ENCODE measurements around the gene LSM14B. TPM values are rescaled to one million over a fixed set of nuclear protein-coding genes. Genes with fewer than 3 reads are reported as not detected.
"Not testable (repeated sequence)": the region's sequence is repeated elsewhere in the genome, so short reads cannot be mapped to it uniquely, and the experiment has no call there.

Gene LSM14B
- total RNA-seq, 1 donor from 2014 or later, result 81.1 TPM

DNA sequence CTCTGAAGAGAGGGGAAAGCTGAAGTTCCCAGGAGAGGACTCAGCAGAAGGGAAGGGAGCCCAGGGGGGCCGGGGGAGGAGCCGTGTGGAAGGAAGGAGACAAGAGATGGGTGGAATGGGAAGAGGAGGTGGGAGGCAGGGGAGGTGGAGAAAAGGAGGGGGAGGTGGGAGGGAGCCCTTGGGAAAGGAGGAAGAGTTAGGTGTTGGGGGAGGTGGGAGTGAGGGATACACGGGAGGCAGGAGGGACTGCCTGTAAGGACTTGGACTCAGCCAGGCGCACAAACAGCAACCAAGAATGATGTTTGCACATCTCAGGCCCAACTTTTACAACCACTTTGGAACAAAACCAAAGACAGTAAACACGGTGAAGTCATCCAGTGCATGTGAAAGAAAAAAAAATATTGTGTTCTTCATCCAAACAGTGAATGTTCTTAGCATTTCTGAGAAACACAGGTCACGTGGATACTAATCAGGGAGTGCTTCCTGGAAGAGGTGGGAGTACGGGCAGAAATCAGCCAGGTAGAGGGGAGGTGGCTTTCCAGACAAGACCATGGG, 17.4 kb upstream of the LSM14B start:
- TF ChIP-seq, protein P1, sequence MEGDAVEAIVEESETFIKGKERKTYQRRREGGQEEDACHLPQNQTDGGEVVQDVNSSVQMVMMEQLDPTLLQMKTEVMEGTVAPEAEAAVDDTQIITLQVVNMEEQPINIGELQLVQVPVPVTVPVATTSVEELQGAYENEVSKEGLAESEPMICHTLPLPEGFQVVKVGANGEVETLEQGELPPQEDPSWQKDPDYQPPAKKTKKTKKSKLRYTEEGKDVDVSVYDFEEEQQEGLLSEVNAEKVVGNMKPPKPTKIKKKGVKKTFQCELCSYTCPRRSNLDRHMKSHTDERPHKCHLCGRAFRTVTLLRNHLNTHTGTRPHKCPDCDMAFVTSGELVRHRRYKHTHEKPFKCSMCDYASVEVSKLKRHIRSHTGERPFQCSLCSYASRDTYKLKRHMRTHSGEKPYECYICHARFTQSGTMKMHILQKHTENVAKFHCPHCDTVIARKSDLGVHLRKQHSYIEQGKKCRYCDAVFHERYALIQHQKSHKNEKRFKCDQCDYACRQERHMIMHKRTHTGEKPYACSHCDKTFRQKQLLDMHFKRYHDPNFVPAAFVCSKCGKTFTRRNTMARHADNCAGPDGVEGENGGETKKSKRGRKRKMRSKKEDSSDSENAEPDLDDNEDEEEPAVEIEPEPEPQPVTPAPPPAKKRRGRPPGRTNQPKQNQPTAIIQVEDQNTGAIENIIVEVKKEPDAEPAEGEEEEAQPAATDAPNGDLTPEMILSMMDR (IDR thresholded peaks at IDR 0.05; ENCODE audit: unreplicated experiment), result no peak
- H3K36me3 Mint-ChIP-seq (ENCODE audit: insufficient read depth), result peaks cover 3% of the 10 kb centered on the region

DNA sequence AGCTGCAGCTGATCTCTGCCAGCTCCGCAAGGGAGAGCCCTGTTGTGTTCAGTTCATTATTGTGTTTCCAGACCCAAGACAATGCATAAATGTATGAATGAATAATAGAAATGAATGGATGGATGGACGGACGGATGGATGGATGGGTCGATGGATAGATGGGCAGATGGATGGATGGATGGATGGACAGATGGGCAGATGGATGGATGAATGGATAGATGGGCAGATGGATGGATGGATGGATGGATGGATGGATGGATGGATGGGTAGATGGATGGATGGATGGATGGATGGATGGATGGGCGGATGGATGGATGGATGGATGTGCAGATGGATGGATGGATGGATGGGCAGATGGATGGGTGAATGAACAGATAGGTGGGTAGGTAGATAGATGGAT, 16.7 kb upstream of the LSM14B start:
- H3K4me1 Mint-ChIP-seq (ENCODE audit: low read depth), result no peaks in the 10 kb centered on the region
- H3K36me3 Mint-ChIP-seq (ENCODE audit: insufficient read depth), result peaks cover 3% of the 10 kb centered on the region
- peaks cover under 1% of the 10 kb centered on the region for H3K27me3 Mint-ChIP-seq
- TF ChIP-seq, protein P1 (IDR thresholded peaks at IDR 0.05; ENCODE audit: unreplicated experiment), result no peak
- H3K9me3 Mint-ChIP-seq (ENCODE audit: low read depth), result peaks cover 12% of the 10 kb centered on the region
- DNase-seq (ENCODE audit: low spot score, unreplicated experiment), result no peak
- no peak overlapping the region for H3K4me3 Mint-ChIP-seq (ENCODE audit: low read depth)
- H3K27ac Mint-ChIP-seq, result no peak overlapping the region

More for the DNA sequence above, 17.4 kb upstream of the LSM14B start:
- no peak overlapping the region for H3K4me3 Mint-ChIP-seq (ENCODE audit: low read depth)
- peaks cover 3% of the 10 kb centered on the region for H3K27me3 Mint-ChIP-seq
- H3K4me1 Mint-ChIP-seq (ENCODE audit: low read depth), result no peaks in the 10 kb centered on the region
- peaks cover 9% of the 10 kb centered on the region for H3K9me3 Mint-ChIP-seq (ENCODE audit: low read depth)
- no peak overlapping the region for H3K27ac Mint-ChIP-seq
- no peak for DNase-seq (ENCODE audit: low spot score, unreplicated experiment)

DNA sequence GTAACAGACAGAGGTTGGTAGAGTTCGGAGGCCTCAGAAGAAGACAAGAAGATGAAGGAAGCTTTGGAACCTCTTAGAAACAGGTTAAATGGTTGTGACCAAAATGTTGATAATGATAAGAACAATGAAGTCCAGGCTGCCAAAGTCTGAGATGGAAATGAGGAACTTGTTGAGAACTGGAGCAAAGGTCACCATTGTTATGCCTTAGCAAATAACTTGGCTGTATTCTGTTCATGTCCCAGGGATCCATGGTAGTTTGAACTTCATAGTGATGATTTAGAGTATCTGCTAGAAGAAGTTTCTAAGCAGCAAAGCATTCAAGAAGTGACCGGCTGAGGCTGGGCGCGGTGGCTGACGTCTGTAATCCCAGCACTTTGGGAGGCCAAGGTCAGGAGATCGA, 11.1 kb upstream of the LSM14B start:
- Mint-ChIP-seq H3K27me3 (peaks cover 10% of the 10 kb centered on the region), H3K27ac (no peak overlapping the region), H3K36me3 (ENCODE audit: insufficient read depth) (peaks cover 3% of the 10 kb centered on the region), H3K9me3 (ENCODE audit: low read depth) (peaks cover 18% of the 10 kb centered on the region), H3K4me1 (ENCODE audit: low read depth) (no peaks in the 10 kb centered on the region), H3K4me3 (ENCODE audit: low read depth) (no peak overlapping the region)
- TF ChIP-seq, protein P1 (IDR thresholded peaks at IDR 0.05; ENCODE audit: unreplicated experiment), result no peak
- DNase-seq (ENCODE audit: low spot score, unreplicated experiment), result no peak

DNA sequence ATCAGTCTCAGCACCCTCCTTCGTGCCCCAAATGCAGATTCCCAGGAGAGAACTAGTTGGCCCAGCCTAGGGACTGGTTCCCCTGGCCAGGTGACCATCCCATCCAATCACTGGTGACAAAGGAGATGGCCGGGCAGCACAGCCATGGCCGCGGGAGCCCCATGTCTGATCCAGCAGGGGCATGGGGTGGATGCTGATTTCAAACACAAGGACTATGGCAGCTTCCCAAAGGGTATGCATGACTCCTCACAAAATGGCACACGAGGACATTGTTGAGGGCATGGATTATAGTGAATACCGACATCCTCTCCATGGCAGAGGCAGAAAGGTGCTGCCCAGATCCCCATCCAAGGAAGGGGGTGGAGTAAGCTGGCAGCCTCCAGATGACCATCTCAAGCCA, 9.9 kb upstream of the LSM14B start:
- no peaks in the 10 kb centered on the region for H3K4me1 Mint-ChIP-seq (ENCODE audit: low read depth)
- no peak for DNase-seq (ENCODE audit: low spot score, unreplicated experiment)
- no peak overlapping the region for H3K27ac Mint-ChIP-seq
- H3K27me3 Mint-ChIP-seq, result peaks cover 14% of the 10 kb centered on the region
- H3K9me3 Mint-ChIP-seq (ENCODE audit: low read depth), result peaks cover 18% of the 10 kb centered on the region
- peaks cover 3% of the 10 kb centered on the region for H3K36me3 Mint-ChIP-seq (ENCODE audit: insufficient read depth)
- no peak overlapping the region for H3K4me3 Mint-ChIP-seq (ENCODE audit: low read depth)
- TF ChIP-seq, protein P1 (IDR thresholded peaks at IDR 0.05; ENCODE audit: unreplicated experiment), result no peak

DNA sequence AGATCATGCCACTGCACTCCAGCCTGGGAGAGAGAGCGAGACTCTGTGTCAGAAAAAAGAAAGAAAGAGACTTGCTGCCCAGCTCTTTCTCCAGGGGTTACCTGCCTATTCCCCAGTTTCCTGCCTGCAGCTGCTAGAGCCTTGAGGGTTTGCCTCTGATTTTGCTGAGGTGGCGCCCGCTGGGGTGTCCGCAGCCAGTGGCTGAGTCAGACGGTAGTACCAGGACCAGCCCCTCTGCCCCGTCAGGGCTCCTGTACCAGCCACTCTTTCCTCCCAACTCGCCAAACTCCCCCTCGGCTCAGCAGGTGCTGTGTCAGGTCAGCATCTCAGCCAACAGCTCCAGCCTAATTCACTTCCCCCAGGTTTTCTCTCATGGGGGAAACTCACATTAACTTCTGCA, 7.4 kb upstream of the LSM14B start:
- Mint-ChIP-seq H3K9me3 (ENCODE audit: low read depth) (peaks cover 9% of the 10 kb centered on the region), H3K4me3 (ENCODE audit: low read depth) (no peak overlapping the region), H3K4me1 (ENCODE audit: low read depth) (no peaks in the 10 kb centered on the region), H3K27me3 (peaks cover 26% of the 10 kb centered on the region), H3K36me3 (ENCODE audit: insufficient read depth) (no peaks in the 10 kb centered on the region), H3K27ac (peak overlapping the region; percentile 41)
- TF ChIP-seq, protein P1 (IDR thresholded peaks at IDR 0.05; ENCODE audit: unreplicated experiment), result no peak
- no peak for DNase-seq (ENCODE audit: low spot score, unreplicated experiment)

DNA sequence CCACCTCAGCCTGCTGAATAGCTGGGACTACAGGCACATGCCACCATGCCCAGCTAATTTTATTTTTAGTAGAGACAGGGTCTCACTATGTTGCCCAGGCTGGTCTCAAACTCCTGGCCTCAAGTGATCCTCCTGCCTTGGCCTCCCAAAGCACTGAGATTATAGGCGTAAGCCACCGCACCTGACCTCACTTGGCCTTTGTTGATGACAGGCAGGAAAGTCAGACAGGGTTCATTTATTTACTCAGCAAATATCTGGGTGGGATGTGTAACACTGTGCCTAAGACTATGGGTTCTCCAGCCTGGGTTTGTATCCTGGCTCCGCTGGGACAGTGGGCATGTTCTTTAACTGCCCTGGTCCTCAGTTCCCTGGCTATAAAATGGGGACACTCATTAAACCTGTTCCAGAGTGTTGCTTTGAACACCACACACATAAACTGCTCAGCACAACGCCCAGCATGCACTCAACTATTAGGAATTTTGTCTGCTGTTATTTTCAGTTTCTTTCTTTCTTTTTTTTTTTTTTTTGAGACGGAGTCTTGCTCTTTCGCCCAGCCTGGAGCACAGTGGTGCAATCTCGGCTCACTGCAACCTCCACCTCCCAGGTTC, 6.4 kb upstream of the LSM14B start:
- peaks cover 30% of the 10 kb centered on the region for H3K27me3 Mint-ChIP-seq
- not testable (repeated sequence) for H3K36me3 Mint-ChIP-seq (ENCODE audit: insufficient read depth); H3K4me1 Mint-ChIP-seq (ENCODE audit: low read depth); DNase-seq (ENCODE audit: low spot score, unreplicated experiment); H3K27ac Mint-ChIP-seq; H3K9me3 Mint-ChIP-seq (ENCODE audit: low read depth); H3K4me3 Mint-ChIP-seq (ENCODE audit: low read depth)
